T-helper 1 cell (primary cell): Measurements from ENCODE around the gene GJB4.
"Not testable (repeated sequence)": the region's sequence is repeated elsewhere in the genome, so short reads cannot be mapped to it uniquely, and the experiment has no call there.

Experiments
- DNase-seq, 5 donors: peaks; one replicate each; pipeline ENCODE4 v3.0.0-alpha.2; 2012 to 2020
- total RNA-seq, 4 donors: gene quantifications; one replicate each; lab custom pipeline; 2026; lab: John Stamatoyannopoulos, UW

The GJB4 gene
- total RNA-seq, result 0 reads per million in 4 donors

DNA sequence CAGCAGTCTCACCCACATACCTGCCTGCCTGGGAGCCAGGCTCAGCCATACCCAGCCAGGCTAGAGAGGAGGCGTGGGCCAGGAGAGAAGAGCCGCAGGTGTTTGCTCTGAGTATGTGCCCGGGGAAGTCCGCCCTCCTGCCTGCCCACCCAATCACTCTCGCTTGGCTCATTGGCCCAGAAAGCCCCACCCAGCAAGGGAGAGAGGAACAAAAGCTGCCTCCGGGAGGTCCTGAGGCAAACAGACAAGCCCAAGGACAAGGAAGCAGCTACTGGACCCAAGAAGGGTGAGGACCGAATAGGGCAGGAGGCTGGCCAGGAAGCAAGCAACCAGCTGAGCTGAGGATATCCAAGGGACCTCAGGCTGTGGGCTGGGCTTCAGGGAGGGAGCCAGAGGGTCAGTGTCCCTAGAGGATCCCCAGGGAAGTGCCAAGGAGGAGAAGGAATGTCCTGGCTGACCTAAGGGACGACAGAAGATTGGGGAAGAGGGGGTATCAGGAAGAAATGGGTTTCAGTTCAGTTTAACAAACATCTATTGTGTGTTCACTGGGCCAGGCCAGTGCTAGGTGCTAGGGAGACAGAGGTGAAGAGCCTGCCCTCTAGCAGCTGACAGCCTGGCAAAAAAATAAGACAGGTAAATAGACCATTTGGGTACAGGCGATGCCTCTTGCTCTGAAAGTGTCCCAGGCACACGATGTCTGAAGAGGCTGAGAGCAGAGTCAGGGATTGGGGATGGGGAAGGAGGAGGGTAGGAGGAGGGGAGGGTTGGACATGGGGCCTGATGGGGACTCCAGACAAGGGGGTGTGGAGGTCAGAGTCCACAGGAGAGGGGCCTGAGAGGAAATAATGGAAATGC lies at the start of gene GJB4:
GJB4 (plus strand) TSS at position 238 of the 855 bp plus-strand sequence. CDS start 1,515 bp downstream, outside the sequence.
- no peak for DNase-seq

DNA sequence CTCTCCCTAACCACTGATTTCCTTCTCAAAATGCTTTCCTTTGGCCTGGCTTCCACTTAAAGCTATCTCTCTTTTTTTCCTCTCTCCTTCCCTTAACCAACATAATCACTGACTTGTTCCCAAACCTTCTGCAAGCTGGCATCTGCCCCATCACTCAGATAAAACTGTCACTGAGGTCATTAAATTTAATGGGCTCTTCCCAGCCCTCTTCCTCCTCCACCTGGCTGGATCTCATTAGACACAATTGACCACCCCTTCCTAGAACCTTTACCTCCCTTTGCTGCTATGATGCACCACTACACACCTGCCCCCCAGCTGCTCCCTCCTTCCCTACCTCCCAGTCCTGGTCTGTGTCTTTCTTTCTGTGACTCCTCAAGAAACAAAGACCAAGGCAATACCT lies 48.7 kb upstream of the GJB4 start:
- DNase-seq, result no peak

DNA sequence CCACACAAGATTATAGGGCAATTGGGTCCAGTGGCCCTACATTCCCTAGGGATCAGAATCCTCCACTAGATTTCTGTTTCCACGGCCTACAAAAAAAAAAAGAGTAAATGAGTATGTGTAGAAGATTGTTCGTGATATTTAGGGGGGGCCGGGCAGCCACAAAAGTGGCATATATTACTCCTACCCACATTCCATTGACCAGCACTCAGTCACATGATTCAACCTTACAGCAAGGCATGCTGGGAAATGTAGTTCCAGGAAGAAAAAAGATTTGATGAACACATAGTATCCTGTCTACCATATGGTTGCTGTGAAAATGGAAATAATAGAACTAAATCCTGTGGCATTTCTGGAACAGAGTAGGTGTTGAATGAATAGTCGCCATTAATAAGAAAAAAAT lies 48.1 kb upstream of the GJB4 start:
- no peak for DNase-seq

DNA sequence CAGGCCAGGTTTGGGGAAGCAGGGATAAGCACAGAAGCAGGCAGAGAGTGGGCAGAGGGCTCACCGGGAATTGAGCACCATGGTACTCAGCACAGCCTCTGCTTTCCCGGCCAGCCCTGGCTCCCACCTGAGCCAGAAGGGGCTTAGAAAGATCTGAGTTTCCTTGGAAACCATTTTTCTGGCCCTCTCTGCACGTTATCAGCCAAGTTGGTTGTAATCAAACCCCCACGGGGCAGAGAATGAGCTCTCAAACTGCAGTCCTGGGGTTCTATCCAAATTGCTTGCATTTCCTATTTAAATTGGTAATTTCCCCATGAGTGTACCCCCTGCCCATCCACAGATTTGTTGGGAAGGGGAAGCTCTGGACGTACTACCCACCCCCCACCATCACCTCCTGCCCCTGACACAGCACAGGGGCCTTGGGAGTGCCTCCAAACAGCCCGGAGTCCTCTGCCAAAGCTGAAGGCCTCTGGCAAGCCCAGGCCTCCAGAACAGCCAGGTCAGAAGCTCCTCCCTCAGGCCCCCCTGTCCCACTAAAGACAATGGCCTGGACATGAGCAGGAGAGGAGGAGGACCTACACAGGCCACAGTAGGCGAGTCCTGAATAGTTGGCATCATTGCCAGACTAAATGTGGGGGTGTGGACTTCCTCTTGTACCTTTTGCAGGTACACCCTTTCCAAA lies 47.4 kb upstream of the GJB4 start:
- no peak for DNase-seq

DNA sequence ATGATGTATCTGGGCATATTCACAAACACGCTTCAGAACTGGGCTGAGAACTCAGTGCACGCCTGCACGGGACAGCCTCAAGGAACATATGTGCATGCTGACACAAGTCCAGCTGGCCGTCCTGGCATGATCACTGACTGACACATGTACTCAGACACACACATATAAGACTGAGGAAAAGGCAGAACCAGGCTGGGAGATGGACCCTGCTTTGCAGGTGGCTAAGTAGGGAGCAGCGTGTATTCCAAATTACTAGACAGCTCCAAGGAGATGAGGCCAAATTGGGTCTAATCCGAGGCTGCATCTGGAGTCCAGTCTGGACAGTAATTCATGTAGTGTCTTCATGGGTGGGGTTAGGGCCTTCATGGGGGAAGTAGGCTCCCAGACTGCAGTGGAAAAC lies 46.1 kb upstream of the GJB4 start:
- no peak for DNase-seq

DNA sequence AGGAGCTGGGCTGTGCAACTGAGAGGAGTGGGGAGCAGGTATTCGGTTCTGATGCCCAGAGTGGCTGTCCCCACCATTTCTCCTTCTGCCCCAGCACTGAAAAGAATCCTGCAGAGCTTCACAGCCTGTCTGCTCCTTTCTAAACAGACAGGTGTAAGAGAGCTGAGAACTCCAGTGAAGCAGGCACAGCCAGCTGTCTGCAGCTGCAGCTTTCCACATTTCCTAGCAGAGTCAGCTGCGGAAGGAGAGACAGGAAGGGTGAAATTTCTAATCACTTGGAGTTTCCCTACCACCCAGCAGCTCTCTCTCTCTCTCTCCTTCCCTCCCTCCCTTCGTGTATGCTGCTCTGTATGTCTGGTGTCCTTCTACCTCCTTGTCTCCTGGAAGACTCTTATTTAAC lies 45.2 kb upstream of the GJB4 start:
- DNase-seq, result no peak

DNA sequence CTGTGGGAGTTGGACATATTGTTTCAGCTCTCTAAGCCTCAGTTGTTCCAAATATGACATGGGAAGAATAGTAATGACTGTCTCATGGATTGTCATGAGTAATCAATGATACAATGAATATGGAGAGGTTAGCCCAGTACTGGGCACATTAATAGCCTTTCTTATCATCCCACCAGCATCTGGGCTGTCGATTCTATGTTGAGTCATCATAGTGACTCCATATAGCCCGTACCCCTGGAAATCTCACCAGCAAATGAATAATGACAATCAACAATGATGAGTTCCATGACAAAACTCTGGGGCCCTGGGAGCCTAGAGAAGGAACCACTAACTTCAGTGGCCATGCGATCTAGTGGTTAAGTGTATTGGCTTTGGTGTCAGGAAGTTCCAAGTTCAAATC lies 44.4 kb upstream of the GJB4 start:
- no peak for DNase-seq

DNA sequence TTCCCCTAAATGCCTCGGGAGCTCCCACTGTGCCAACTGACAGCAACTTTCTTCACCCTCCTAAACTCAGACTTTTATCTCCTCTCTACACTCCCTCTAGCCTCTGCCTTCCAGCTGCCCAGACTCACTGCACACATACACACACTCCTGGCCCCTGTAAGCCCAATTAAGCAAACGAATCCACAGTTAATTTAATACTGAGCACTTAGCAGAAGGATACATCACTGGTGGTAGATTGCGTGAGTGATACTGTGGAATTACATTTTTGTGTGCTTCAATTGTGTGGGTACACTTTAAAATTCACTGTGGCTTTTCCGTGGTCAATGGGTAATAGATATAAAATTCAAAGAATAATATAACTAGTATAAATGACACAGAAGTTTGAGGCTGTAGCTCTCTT lies 38.3 kb upstream of the GJB4 start:
- no peak for DNase-seq

DNA sequence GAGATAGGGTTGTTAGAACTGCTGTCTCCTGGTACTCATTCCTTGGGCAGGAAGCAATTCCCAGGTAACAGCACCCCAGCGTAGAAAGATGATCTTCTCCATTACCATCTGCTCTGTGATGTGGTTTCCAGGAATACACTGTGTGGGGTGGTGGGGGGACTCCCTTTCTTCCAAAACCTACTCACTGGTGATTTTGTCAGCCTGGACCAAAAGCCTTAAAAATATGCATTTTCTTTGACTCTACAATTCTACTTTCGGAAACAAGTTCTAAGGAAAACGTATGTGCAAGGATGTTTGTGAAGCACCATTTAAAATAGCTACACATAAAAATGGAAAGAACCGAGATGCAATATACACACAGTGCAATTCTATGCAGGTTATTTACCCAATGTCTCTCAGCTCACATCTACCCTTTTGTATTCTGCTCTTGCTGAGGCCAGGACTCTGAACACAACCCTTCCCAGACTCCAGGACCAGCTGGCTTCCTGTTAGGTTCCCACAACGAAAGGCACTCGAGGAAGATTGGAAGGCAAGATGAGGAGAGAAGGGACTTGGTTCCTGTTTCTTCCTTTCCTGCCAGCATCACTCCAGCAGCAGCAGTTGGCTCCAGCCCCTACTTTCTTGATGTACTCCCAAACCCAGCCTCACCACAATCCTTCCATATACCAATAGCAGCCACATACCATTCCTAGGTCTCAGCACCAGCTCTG lies 37.7 kb upstream of the GJB4 start:
- no peak for DNase-seq

DNA sequence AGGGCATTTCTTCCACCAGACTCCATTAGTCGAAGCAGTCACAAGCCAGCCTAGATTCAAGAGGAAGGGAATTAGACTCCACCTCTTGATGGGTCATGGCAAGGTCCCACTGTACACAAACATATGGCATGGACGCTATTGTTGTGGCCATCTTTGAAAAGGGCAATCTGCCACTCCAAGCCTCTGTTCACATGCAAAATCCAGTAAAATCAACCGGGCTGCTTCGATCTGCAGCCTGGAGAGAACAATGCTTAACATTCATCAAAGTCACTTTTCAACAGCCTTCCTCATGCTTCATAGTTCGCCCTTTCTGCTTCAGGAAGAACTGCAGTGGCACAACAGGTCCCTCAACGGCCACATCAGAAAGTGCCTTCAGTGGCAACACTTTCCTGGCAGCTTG lies 32.7 kb upstream of the GJB4 start:
- DNase-seq, result no peak

DNA sequence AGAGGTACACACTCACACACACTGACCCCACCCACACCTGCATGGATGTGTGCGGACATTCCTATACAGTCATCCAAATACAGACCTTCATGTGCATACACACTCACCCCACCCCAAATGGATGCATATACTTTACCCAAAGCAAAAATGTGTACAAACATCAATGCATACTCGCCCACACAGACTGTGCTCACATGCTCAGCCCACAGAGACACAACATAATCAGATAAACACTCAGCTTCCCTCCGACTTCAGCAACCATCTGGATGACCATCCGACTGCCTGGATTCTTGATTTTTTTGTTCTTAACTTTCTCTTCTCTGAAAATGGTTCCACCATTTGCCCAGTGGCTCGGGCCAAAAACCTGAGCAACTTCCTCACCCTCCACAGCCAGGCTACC lies 29.1 kb upstream of the GJB4 start:
- DNase-seq, result no peak

DNA sequence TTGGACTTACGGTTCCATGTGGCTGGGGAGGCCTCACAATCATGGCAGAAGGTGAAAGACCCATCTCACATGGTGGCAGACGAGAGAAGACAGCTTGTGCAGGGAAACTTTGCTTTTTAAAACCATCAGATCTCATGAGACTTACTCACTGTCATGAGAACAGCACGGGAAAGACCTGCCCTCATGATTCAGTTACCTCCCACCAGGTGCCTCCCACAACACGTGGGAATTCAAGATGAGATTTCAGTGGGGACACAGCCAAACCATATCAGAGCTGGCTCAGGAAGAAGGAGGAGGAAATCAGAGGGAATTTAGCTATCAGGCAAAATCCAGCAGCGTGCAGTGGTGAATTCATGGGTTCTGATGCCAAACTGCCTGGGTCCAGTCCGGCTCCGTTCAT lies 26.7 kb upstream of the GJB4 start:
- DNase-seq, result not testable (repeated sequence)

DNA sequence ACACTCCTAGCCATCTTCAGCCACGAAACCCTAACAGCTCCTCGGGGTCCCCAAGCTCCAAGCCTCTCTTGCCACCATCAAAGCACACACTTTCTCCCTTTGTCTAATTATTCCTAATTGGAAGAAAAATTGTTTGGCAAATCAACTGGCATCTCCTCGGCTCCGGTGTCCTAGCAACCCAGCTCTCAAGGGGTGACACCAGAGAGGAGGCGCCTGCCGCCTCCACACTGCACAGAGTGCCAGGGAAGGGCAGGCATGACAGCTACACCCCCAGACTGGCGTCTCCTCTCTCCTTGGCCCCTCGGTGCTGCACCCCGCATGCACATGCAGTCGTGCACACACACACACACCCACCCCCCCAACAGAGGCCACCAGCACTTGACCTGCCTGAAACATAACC lies 22.8 kb upstream of the GJB4 start:
- no peak for DNase-seq

DNA sequence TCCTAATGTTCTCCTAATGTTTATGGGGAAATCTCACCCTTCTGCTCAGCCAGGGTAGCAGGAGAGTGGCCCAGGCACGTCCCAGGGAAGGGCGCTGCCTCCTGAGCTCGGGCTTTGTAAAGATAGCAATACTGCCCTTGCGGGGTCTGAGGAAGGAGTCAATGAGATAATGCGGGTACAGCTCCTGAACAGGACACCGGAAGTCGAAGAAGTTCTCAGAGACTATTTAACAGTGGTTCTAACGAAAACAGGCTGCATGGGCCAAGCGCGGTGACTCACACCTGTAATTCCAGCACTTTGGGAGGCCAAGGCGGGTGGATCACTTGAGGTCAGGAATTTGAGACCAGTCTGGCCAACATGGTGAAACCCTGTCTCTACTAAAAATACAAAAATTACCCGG lies 22.3 kb upstream of the GJB4 start:
- not testable (repeated sequence) for DNase-seq

DNA sequence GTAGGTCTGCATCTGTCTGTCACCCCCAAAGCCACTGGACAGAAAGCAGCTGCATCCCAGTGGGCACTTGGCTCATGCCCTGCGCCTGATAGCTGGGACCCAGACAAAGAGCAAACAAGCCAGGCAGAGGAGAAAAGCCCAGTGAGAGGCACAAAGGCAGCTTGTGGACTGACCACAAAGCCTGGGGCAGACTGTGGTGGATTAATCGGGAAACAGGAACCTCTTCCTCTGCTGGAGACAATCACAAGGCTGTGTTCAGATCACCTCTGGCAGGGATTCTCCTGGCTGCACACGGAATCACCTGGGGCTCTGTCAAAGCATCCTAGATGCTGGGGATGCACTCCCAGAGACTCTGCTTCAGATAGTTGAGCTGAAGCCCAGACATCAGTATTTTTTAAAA lies 19.9 kb upstream of the GJB4 start:
- no peak for DNase-seq

DNA sequence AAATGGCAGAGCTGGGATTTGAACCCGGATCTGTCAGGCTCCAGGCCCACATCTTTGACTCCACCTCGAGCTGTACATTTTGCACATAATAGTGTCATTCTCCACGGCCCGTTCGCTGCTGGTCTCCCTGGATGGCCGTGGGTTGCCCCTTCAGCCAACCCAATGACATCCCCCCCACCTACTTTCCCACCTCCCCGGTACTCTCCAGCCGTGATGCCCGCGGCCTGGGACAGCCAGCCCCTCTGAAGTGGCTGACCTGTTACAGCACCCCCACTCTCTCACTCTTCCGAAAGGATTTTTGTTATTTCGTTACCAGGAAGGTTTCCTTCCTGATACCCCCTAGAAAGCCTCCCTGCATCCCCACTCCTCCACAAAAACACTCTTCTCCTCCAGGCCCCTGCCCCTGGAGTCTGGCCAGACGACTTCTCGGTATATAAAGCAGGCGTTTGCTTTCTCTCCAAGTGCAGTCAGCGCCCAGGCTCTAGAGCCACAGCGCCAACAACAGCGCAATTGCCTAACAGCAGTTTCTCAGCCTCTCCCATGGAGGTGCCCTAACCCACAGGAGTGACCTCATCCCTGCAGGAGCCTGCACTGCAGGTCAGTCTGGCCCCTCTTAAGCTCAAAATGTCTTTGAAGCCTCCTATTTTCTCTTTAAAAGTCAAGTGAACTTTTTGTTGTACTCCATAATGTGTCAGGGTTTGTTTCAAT lies 19.2 kb upstream of the GJB4 start:
- DNase-seq, result no peak

DNA sequence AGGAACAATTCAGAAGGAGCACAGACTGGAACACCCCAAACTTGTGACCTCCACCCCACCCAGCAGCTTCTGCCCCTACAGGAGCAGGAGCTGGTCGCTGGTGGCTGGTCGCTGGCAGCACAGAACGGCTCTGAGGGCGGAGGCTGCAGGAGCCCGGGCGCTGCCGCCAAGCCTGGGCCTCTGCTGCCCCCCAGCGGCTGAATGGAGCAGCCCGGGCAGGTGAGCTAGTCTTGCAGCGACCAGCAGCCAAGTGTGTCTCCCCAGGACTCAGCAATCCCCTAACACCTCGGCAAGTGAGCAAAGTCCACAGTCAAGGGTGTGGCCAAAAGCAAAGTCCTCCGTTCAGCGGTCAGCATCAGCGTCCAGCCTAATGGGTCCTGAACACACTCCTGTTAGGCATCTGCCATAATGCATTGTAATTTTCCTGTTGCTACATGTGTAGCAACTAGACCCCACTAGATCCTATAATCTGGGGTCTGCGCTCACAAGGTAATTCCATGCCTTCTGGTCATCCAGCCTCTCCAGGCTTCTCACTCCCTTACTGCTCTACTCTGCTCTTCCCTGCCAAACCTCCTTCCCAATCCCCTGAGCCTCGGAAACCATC lies 16.8 kb upstream of the GJB4 start:
- peak; percentile 43 to 67 (median 58) for DNase-seq

DNA sequence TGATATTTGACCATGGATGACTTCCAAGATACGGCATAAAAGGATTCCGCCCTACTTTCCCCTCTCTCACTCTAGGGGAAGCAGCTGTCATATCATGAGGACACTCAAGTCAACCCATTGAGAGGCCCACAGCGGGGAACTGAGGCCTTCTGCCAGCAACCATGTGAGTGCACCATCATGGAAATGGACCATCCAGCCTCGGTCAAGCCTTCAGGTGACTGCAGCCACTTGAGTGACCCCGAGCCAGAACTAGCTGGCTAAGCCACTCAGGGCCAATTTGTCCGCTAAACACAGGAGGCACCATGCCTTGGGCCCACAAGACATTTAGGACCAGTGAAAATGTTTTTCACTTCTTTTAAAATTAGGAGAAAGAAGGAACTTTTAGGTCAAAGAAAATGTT lies 15.8 kb upstream of the GJB4 start:
- no peak for DNase-seq

DNA sequence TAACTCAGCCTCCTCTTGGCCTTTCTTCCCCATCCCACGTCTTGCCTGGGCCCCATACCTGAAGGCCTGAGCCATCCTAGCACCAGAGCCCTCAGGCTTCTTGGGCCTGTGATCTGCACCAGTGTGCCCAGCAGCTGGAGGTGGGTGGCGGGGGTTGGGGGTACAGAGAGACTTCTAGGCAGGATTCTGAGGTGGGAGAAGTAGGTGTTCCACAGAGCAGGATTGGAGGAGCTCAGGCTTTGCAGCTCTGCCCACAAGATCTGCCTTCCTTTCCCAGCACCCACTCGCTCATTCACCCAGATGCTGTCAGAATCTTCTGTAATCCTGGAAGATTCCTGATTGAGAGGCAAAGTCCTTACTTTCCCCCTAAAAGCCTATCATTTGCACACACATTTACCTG lies 14.7 kb upstream of the GJB4 start:
- no peak for DNase-seq

DNA sequence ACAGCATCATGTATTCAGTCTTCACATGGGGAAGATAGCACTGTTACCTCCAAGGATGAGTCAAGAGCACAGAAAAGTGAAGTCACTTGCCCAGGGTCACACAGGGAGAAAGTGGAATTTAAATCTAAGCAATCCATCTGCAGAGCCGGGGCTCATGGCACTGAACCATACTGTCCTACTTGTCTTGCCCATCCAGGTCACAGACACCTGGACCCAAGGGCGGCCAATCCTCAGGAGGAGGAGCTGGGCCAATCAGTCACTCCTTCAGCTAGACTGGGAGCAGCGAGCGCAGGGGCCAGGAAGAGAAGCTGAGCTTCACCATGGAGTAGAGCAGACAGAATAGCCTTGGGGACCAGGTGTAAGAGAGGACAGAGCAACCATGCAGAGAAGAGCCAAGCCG lies 13.9 kb upstream of the GJB4 start:
- DNase-seq, result no peak

DNA sequence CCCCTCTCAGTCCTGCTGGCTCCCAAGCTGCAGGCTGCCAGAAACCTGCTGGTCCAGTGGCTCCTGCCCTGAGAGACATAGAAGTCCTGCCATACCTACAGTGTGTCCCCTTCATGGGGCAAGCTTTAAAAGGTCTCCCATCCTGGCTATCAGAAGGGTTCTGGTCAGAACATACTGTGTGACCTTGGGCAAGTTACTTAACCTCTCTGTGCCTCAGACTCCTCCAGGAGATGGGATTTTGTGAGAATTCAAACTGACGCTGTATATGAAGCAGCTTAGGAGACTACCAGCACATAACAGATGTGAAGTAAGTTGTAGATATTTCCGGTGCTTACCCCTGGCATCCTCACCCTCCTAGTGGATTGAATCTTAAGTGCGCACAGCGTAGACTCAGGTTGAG lies 13.4 kb upstream of the GJB4 start:
- DNase-seq, result no peak

DNA sequence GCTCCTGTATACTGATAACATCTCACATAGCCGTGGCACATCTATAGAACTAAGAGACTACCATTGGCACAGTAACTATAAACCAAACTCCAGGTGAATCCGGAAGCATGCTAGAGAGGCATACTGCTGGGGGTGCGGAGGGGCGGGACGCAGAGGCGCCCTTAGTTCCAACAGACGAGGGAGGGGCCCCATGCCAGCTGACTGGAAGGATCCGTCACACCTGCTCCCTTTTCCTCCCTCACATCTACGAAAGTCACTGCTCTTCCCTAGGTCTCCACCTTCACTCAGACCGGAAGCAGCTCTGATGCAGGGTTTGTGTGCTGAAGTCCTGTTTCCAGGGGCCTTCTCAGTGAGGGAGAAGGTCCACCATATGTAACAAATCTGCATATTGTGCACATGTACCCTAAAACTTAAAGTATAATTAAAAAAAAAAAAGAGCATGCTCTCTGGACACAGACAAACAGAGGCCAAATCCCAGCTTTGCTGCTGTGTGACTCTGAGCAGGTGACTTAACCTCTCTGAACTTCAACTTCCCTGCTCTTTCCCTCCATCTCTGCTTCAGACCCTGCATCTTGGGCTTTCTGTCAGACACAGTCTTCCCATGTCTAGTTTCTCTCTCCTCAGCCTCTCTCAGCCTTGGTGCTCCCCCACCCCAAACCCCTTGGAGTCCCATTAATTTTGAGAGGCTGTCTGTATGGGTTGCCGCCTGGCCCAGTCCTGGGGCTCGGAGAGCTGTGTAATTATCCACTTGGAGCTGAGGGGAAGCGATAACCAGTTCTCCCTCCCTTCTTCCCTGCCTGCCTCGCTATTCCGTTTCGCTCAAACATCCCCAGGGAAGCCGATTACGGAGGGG lies 12.5 kb upstream of the GJB4 start:
- DNase-seq, result no peak
